ENCODE measurements around the gene BRPF1.

Gene BRPF1, protein sequence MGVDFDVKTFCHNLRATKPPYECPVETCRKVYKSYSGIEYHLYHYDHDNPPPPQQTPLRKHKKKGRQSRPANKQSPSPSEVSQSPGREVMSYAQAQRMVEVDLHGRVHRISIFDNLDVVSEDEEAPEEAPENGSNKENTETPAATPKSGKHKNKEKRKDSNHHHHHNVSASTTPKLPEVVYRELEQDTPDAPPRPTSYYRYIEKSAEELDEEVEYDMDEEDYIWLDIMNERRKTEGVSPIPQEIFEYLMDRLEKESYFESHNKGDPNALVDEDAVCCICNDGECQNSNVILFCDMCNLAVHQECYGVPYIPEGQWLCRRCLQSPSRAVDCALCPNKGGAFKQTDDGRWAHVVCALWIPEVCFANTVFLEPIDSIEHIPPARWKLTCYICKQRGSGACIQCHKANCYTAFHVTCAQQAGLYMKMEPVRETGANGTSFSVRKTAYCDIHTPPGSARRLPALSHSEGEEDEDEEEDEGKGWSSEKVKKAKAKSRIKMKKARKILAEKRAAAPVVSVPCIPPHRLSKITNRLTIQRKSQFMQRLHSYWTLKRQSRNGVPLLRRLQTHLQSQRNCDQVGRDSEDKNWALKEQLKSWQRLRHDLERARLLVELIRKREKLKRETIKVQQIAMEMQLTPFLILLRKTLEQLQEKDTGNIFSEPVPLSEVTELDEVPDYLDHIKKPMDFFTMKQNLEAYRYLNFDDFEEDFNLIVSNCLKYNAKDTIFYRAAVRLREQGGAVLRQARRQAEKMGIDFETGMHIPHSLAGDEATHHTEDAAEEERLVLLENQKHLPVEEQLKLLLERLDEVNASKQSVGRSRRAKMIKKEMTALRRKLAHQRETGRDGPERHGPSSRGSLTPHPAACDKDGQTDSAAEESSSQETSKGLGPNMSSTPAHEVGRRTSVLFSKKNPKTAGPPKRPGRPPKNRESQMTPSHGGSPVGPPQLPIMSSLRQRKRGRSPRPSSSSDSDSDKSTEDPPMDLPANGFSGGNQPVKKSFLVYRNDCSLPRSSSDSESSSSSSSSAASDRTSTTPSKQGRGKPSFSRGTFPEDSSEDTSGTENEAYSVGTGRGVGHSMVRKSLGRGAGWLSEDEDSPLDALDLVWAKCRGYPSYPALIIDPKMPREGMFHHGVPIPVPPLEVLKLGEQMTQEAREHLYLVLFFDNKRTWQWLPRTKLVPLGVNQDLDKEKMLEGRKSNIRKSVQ (N-terminal part only)

GRCh38 chr3:9731206-9732079 lies at the start of gene BRPF1:
TSS of gene BRPF1 (plus strand) at chr3:9731735. CDS start at chr3:9734141, 2,406 bp downstream.
- peak; percentile 100 for DNase-seq (ENCODE audit: low read depth, low spot score)

- DNase-seq (ENCODE audit: low read depth, low spot score) = no peak
Observed at GRCh38 chr3:9682096-9682495, 49.4 kb upstream of the BRPF1 start.

DNA sequence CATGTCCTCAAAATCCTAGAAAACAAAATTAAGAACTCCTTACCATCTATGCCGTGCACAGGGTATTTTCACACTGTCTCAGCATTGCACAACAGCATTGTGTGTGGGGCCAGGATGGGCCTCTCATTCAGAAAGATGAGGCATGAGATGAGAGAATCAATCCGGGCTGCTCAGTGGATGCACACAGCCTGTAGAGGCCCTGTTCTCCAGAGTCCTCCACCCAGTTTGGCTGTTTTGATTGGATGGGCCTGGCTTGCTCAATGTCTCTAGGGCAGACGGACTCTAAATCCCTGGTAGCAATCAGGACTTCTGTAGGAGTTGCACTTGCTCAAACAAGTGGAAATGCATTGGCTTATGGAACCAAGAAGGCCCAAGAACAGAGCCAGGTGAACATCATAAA lies 48.1 kb upstream of the BRPF1 start:
- no peak for DNase-seq (ENCODE audit: low read depth, low spot score)

GRCh38 chr3:9685216-9686049 lies 46.1 kb upstream of the BRPF1 start:
- no peak for DNase-seq (ENCODE audit: low read depth, low spot score)

DNA sequence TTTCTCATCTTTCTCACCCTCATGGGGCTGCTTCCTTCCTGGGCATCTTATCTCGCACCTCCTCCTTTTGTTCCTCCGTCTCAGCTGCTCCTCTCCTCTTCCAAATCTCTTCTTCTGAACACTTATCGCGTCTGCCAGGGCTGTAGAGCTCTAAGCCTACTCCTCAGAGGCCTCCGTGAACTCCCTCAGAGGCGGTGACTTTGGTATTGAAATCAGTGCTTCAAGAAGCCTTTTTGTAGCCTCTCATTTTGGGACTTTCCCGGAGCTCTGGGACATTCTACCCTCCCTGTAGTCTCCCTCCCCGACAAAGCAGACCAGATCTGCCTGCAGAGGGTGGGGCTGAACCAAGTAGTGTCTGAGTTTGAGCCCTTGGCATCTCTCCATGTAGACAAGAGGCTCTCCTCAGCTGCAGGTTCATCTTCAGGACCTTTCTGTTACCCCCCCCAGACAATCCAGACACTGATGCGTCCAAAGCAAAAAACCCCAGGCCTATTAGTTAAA lies 45.4 kb upstream of the BRPF1 start:
- DNase-seq (ENCODE audit: low read depth, low spot score) = no peak

GRCh38 chr3:9686703-9687102 lies 44.8 kb upstream of the BRPF1 start:
- no peak for DNase-seq (ENCODE audit: low read depth, low spot score)

GRCh38 chr3:9687514-9687913 lies 44.0 kb upstream of the BRPF1 start:
- no peak for DNase-seq (ENCODE audit: low read depth, low spot score)

DNA sequence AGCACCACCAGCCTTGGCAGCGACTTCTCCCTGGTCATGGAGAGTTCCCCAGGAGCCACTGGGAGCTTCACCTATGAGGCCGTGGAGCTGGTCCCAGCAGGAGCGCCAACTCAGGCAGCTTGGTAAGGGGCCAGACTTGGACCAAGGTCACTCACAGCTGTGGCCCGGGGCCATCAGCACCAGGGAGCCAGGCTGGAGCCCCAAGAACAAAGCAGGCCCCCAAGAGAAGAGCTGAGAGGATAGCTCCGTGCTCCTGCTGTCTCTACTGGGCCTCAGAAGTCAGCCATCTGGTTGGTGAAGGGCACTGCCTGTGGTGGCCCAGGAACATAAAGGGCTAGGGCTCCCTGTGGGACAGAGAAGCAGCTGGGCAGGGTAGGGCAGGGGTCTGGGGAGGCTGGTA lies 42.6 kb upstream of the BRPF1 start:
- DNase-seq (ENCODE audit: low read depth, low spot score) = no peak

- no peak for DNase-seq (ENCODE audit: low read depth, low spot score)
Observed at GRCh38 chr3:9689757-9690156, 41.8 kb upstream of the BRPF1 start.

DNA sequence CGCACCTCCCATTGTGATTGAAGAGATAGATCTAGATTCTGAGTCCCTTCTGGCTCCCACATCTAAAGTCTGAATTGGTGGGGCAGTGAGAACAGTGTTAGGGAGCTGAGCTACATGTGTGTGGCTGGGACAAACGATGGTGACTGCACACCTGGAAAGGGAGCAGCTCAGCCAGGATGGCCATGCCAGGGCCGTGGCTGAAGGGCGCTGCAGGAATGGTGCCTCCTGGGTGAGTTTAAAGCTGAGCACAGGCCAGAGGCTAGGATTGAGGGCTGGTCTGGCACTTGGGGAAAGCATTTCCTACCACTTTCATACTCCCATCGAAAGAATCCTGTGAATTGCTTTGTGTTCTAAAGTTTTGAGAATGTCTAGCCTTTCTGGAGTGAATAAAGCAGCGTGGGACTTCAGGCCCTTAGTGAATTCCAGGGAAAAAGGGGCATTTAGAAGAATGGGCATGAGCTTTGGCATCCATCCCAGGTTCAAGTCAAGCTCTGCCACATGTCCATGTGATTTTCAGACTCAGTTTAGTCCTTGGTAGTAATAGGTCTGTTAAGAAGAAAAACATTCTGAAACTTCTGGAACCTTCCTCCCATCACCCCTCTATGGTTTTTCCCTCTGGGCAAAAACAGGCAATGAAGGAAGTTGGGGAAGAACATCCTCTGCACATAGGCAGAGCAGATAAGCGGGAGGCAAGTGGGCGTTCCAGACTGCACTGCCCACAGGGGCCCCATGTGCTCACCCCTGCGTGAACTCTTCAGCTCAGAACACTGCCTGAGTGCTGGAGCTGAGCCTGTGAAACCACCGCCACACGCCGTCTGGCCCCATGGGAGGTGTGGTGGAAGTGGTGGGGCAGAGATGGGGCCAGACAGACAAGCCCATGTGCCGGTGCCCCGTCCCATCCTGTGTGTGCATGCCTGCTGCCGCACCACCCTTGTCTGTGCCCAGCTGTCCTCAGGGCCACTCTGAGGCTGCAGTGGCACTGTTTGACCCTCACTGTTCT lies 40.8 kb upstream of the BRPF1 start:
- no peak for DNase-seq (ENCODE audit: low read depth, low spot score)

- no peak for DNase-seq (ENCODE audit: low read depth, low spot score)
Observed at GRCh38 chr3:9691636-9692035, 39.9 kb upstream of the BRPF1 start.

GRCh38 chr3:9692416-9692815 lies 39.1 kb upstream of the BRPF1 start:
- no peak for DNase-seq (ENCODE audit: low read depth, low spot score)

- no peak for DNase-seq (ENCODE audit: low read depth, low spot score)
Observed at GRCh38 chr3:9695345-9695744, 36.2 kb upstream of the BRPF1 start.

GRCh38 chr3:9695746-9696145 lies 35.8 kb upstream of the BRPF1 start:
- DNase-seq (ENCODE audit: low read depth, low spot score) = no peak

- DNase-seq (ENCODE audit: low read depth, low spot score) = no peak
Observed at GRCh38 chr3:9696480-9697220, 34.9 kb upstream of the BRPF1 start.

- DNase-seq (ENCODE audit: low read depth, low spot score) = no peak
Observed at GRCh38 chr3:9697892-9698291, 33.6 kb upstream of the BRPF1 start.

GRCh38 chr3:9698293-9698692 lies 33.2 kb upstream of the BRPF1 start:
- DNase-seq (ENCODE audit: low read depth, low spot score) = no peak

- DNase-seq (ENCODE audit: low read depth, low spot score) = no peak
Observed at GRCh38 chr3:9700536-9700935, 31.0 kb upstream of the BRPF1 start.

All from activated naive CD8-positive, alpha-beta T cell treated with anti-CD3 and anti-CD28 coated beads, Interleukin-2, amount 50 U/mL, for 16 hours (primary cell).